Neural progenitor cell (in vitro differentiated cells): ENCODE data around the gene SHE. TPM values are rescaled to one million over a fixed set of nuclear protein-coding genes. Genes with fewer than 3 reads are reported as not detected.
A peak's percentile ranks its signal among the peaks of the same experiment; 100 is the strongest.

Source experiments
- DNase-seq: peaks from one replicate; pipeline ENCODE4 v3.0.0-alpha.2; 2016; ENCODE audit warnings: low spot score
- H2AFZ ChIP-seq: fragments of 200-600 bp; sonication (generic); replicated peaks from 2 replicates; pipeline ENCODE4 v1.6.1; 2016; ENCODE audit warnings: antibody characterized with exemption
- H3F3A ChIP-seq: fragments of 200-600 bp; sonication (generic); 2 replicates; pipeline ENCODE4 v1.6.1; 2016; ENCODE audit warnings: antibody characterized with exemption, low read depth
- H3K27ac ChIP-seq: fragments of 200-600 bp; sonication (generic); 2 replicates; pipeline ENCODE4 v1.5.1; 2016; ENCODE audit warnings: mild to moderate bottlenecking
- H3K27me3 ChIP-seq: fragments of 200-600 bp; sonication (generic); 2 replicates; pipeline ENCODE4 v1.6.1; 2016; ENCODE audit warnings: mild to moderate bottlenecking, moderate library complexity
- H3K36me3 ChIP-seq: fragments of 200-600 bp; sonication (generic); 2 replicates; pipeline ENCODE4 v1.5.1; 2016
- H3K4me1 ChIP-seq: fragments of 200-600 bp; sonication (generic); 2 replicates; pipeline ENCODE4 v1.6.1; 2016; ENCODE audit warnings: mixed run types
- H3K4me2 ChIP-seq: fragments of 200-600 bp; sonication (generic); 2 replicates; pipeline ENCODE4 v1.6.1; 2016
- H3K4me3 ChIP-seq: fragments of 200-600 bp; sonication (generic); 2 replicates; pipeline ENCODE4 v1.5.1; 2016
- H3K79me2 ChIP-seq: fragments of 200-600 bp; sonication (generic); 2 replicates; pipeline ENCODE4 v1.6.1; 2016; ENCODE audit warnings: low read depth
- H3K9ac ChIP-seq: fragments of 200-600 bp; sonication (generic); 2 replicates; pipeline ENCODE4 v1.6.1; 2016
- H3K9me3 ChIP-seq: fragments of 200-600 bp; sonication (generic); 2 replicates; pipeline ENCODE4 v1.5.1; 2016; ENCODE audit warnings: low read depth
- H4K20me1 ChIP-seq: fragments of 200-600 bp; sonication (generic); 2 replicates; pipeline ENCODE4 v1.6.1; 2016; ENCODE audit warnings: low read depth
- H3K27ac Mint-ChIP-seq: 3 replicates; pipeline ENCODE4 v1.8.0; 2021; ENCODE audit warnings: mixed read lengths
- H3K27me3 Mint-ChIP-seq: 2 replicates; pipeline ENCODE4 v1.8.0; 2022; ENCODE audit warnings: low read depth, mild to moderate bottlenecking, inconsistent platforms, moderate library complexity, mixed read lengths; ENCODE audit not compliant: insufficient read depth
- H3K36me3 Mint-ChIP-seq: 3 replicates; pipeline ENCODE4 v1.8.0; 2021; ENCODE audit warnings: mixed read lengths
- H3K4me1 Mint-ChIP-seq: 3 replicates; pipeline ENCODE4 v1.8.0; 2021; ENCODE audit warnings: mixed read lengths
- H3K4me3 Mint-ChIP-seq: 3 replicates; pipeline ENCODE4 v1.8.0; 2021; ENCODE audit warnings: mild to moderate bottlenecking, moderate library complexity, mixed read lengths
- H3K9me3 Mint-ChIP-seq: 3 replicates; pipeline ENCODE4 v1.8.0; 2020; ENCODE audit warnings: mixed read lengths
- CTCF ChIP-seq: fragments of 200-600 bp; sonication (generic); IDR thresholded peaks from 2 replicates; pipeline ENCODE4 v1.5.1; 2017; ENCODE audit warnings: antibody characterized with exemption, mild to moderate bottlenecking
- EZH2 ChIP-seq: fragments of 200-600 bp; sonication (generic); IDR thresholded peaks from 2 replicates; pipeline ENCODE4 v1.6.1; 2017; ENCODE audit warnings: antibody characterized with exemption, mild to moderate bottlenecking, moderate library complexity
- EZH2phosphoT487 ChIP-seq: fragments of 200-600 bp; sonication (generic); IDR thresholded peaks from 2 replicates; pipeline ENCODE4 v1.6.1; 2017; ENCODE audit warnings: antibody characterized with exemption
- total RNA-seq: library from RNA; depleted of rRNA; stranded (reverse); fragments of >200 nt; gene quantifications from 2 replicates; pipeline ENCODE4 v1.2.3, GENCODE V29; 2015; ENCODE audit warnings: low replicate concordance

SHE gene
- total RNA-seq, 1 donor from 2014 or later, result 0.04 TPM

- no peak overlapping the region for H3K27ac Mint-ChIP-seq
- H3K9me3 ChIP-seq, result no peaks in the 10 kb centered on the region
- no peak for TF ChIP-seq EZH2
- no peak for TF ChIP-seq CTCF
- no peak for TF ChIP-seq EZH2phosphoT487
- H3K27me3 ChIP-seq, result no peaks in the 10 kb centered on the region
- H3K27me3 Mint-ChIP-seq, result peaks cover 2% of the 10 kb centered on the region
- H3K9me3 Mint-ChIP-seq, result no peaks in the 10 kb centered on the region
- no peaks in the 10 kb centered on the region for H4K20me1 ChIP-seq
- H3K4me1 ChIP-seq, result no peaks in the 10 kb centered on the region
- no peak for DNase-seq
- no peak overlapping the region for H3K27ac ChIP-seq
- no peak overlapping the region for H3K4me3 Mint-ChIP-seq
- H3K36me3 Mint-ChIP-seq, result no peaks in the 10 kb centered on the region
- no peak overlapping the region for H3K4me2 ChIP-seq
- no peak overlapping the region for H3K4me3 ChIP-seq
- H3K4me1 Mint-ChIP-seq, result peaks cover 23% of the 10 kb centered on the region
- H3K9ac ChIP-seq, result no peak overlapping the region
- H2AFZ ChIP-seq, result no peak overlapping the region
- no peaks in the 10 kb centered on the region for H3K79me2 ChIP-seq
- no peaks in the 10 kb centered on the region for H3F3A ChIP-seq
- H3K36me3 ChIP-seq, result no peaks in the 10 kb centered on the region
Measured at GRCh38 chr1:154436433-154436832, 65.8 kb downstream of the SHE start.

GRCh38 chr1:154435599-154436200 is 66.5 kb downstream of the SHE start:
- no peak for DNase-seq
- H3K4me3 Mint-ChIP-seq, result no peak overlapping the region
- H3K27ac Mint-ChIP-seq, result no peak overlapping the region
- peaks cover 2% of the 10 kb centered on the region for H3K27me3 Mint-ChIP-seq
- no peaks in the 10 kb centered on the region for H3K9me3 Mint-ChIP-seq
- H3F3A ChIP-seq, result no peaks in the 10 kb centered on the region
- H3K9me3 ChIP-seq, result no peaks in the 10 kb centered on the region
- no peak overlapping the region for H3K27ac ChIP-seq
- H2AFZ ChIP-seq, result no peak overlapping the region
- peaks cover 29% of the 10 kb centered on the region for H3K4me1 Mint-ChIP-seq
- H3K4me2 ChIP-seq, result no peak overlapping the region
- TF ChIP-seq EZH2 (no peak), EZH2phosphoT487 (no peak), CTCF (no peak)
- no peak overlapping the region for H3K9ac ChIP-seq
- H3K36me3 Mint-ChIP-seq, result no peaks in the 10 kb centered on the region
- no peaks in the 10 kb centered on the region for H3K79me2 ChIP-seq
- H3K4me1 ChIP-seq, result peaks cover 6% of the 10 kb centered on the region
- no peaks in the 10 kb centered on the region for H4K20me1 ChIP-seq
- no peaks in the 10 kb centered on the region for H3K27me3 ChIP-seq
- no peak overlapping the region for H3K4me3 ChIP-seq
- no peaks in the 10 kb centered on the region for H3K36me3 ChIP-seq

- H4K20me1 ChIP-seq, result no peaks in the 10 kb centered on the region
- no peaks in the 10 kb centered on the region for H3K36me3 ChIP-seq
- H3K79me2 ChIP-seq, result no peaks in the 10 kb centered on the region
- TF ChIP-seq CTCF (no peak), EZH2 (no peak), EZH2phosphoT487 (no peak)
- peak overlapping the region; percentile 93 for H3K27ac Mint-ChIP-seq
- H3K9me3 Mint-ChIP-seq, result no peaks in the 10 kb centered on the region
- no peaks in the 10 kb centered on the region for H3K36me3 Mint-ChIP-seq
- peak overlapping the region; percentile 24 for H2AFZ ChIP-seq
- H3K4me3 Mint-ChIP-seq, result no peak overlapping the region
- no peak for DNase-seq
- no peak overlapping the region for H3K9ac ChIP-seq
- no peak overlapping the region for H3K27ac ChIP-seq
- no peak overlapping the region for H3K4me2 ChIP-seq
- no peaks in the 10 kb centered on the region for H3K27me3 ChIP-seq
- peaks cover 35% of the 10 kb centered on the region for H3K4me1 Mint-ChIP-seq
- peaks cover 2% of the 10 kb centered on the region for H3K27me3 Mint-ChIP-seq
- no peak overlapping the region for H3K4me3 ChIP-seq
- no peaks in the 10 kb centered on the region for H3F3A ChIP-seq
- no peaks in the 10 kb centered on the region for H3K9me3 ChIP-seq
- H3K4me1 ChIP-seq, result peaks cover 10% of the 10 kb centered on the region
Measured at GRCh38 chr1:154434346-154435085, 67.7 kb downstream of the SHE start.
